ENCODE results near the gene FSIP1. TPM values are rescaled to one million over a fixed set of nuclear protein-coding genes. Genes with fewer than 3 reads are reported as not detected.
A peak's percentile ranks its signal among the peaks of the same experiment; 100 is the strongest.

Gene FSIP1
- total RNA-seq, 1 experiment from 2014 or later: 0.61 TPM

GRCh38 chr15:39605146-39605545 is 177.5 kb downstream of the FSIP1 start (continued):
- TF ChIP-seq ARID4B (CRISPR knock-in tag; IDR thresholded peaks at IDR 0.05; ENCODE audit: borderline replicate concordance): no peak
- no peak for TF ChIP-seq GABPB1 (CRISPR knock-in tag; IDR thresholded peaks at IDR 0.05)
- no peak for TF ChIP-seq E2F5 (CRISPR knock-in tag; IDR thresholded peaks at IDR 0.05)
- TF ChIP-seq PREB (CRISPR knock-in tag; IDR thresholded peaks at IDR 0.05; ENCODE audit: borderline replicate concordance): no peak
- TF ChIP-seq ATF3 (CRISPR knock-in tag; conservative IDR thresholded peaks at IDR 0.05): no peak

GRCh38 chr15:39602143-39602542 is 180.5 kb downstream of the FSIP1 start:
- Mint-ChIP-seq H3K4me1 (no peaks in the 10 kb centered on the region), H3K9me3 (no peaks in the 10 kb centered on the region), H3K27ac (no peak overlapping the region), H3K4me3 (no peak overlapping the region), H3K36me3 (no peaks in the 10 kb centered on the region), H3K27me3 (ENCODE audit: low read depth) (no peaks in the 10 kb centered on the region)
- ChIA-PET CTCF (interaction anchor here (0.7 to 7.5 kb wide), 12 partner anchors 9 to 154 kb away, joined by 3 to 80 read pairs (median 3); no protein-coding TSS in a partner anchor), POLR2A (no interaction called here)
- ATAC-seq: peak; percentile 87
- no peak for TF ChIP-seq FOXP4 (CRISPR knock-in tag; IDR thresholded peaks at IDR 0.05)
- TF ChIP-seq HMGA2 (CRISPR knock-in tag; IDR thresholded peaks at IDR 0.05): no peak
- DNase-seq (ENCODE audit: low spot score): peak; percentile 40

- H3K9me3 Mint-ChIP-seq: no peaks in the 10 kb centered on the region
- POLR2A ChIA-PET: no interaction called here
- CTCF ChIA-PET: interaction anchor here (0.7 to 2.4 kb wide), 3 partner anchors 19 to 157 kb away, joined by 4 to 15 read pairs (median 5); partner anchors contain the start of gene THBS1
- no peak for TF ChIP-seq ZMAT4 (CRISPR knock-in tag; IDR thresholded peaks at IDR 0.05)
- no peak for TF ChIP-seq ZBTB43 (CRISPR knock-in tag; IDR thresholded peaks at IDR 0.05)
- no peak for TF ChIP-seq SP1 (CRISPR knock-in tag; conservative IDR thresholded peaks at IDR 0.05)
- no peak for TF ChIP-seq ATF3 (CRISPR knock-in tag; conservative IDR thresholded peaks at IDR 0.05)
- no peak for TF ChIP-seq CBFB (CRISPR knock-in tag; IDR thresholded peaks at IDR 0.05; ENCODE audit: low read depth)
- no peak for TF ChIP-seq HMGXB4 (CRISPR knock-in tag; IDR thresholded peaks at IDR 0.05)
- TF ChIP-seq JUN (CRISPR knock-in tag; IDR thresholded peaks at IDR 0.05): no peak
- no peak for TF ChIP-seq ZNF138 (CRISPR knock-in tag; conservative IDR thresholded peaks at IDR 0.05)
- TF ChIP-seq OVOL2 (CRISPR knock-in tag; IDR thresholded peaks at IDR 0.05; ENCODE audit: borderline replicate concordance): no peak
- TF ChIP-seq USF1 (CRISPR knock-in tag; IDR thresholded peaks at IDR 0.05): no peak
- no peak for TF ChIP-seq NFE2L1 (CRISPR knock-in tag; IDR thresholded peaks at IDR 0.05)
- no peak for TF ChIP-seq ETV6 (CRISPR knock-in tag; IDR thresholded peaks at IDR 0.05)
- no peak for TF ChIP-seq SOX15 (CRISPR knock-in tag; IDR thresholded peaks at IDR 0.05)
- no peak for TF ChIP-seq FOXJ3 (CRISPR knock-in tag; IDR thresholded peaks at IDR 0.05; ENCODE audit: borderline replicate concordance)
Observed at GRCh38 chr15:39599871-39600270, 182.8 kb downstream of the FSIP1 start.

More at GRCh38 chr15:39599871-39600270, 182.8 kb downstream of the FSIP1 start:
- peaks cover 13% of the 10 kb centered on the region for H3K4me1 Mint-ChIP-seq
- H3K27ac Mint-ChIP-seq: no peak overlapping the region
- peaks cover 15% of the 10 kb centered on the region for H3K36me3 Mint-ChIP-seq
- H3K4me3 Mint-ChIP-seq: no peak overlapping the region
- DNase-seq (ENCODE audit: low spot score) (no peak), ATAC-seq (no peak)
- no peaks in the 10 kb centered on the region for H3K27me3 Mint-ChIP-seq (ENCODE audit: low read depth)
